Smooth muscle cell (in vitro differentiated cells): Measurements from ENCODE around the gene PEX5L. TPM values are rescaled to one million over a fixed set of nuclear protein-coding genes. Genes with fewer than 3 reads are reported as not detected.

Source experiments
- DNase-seq: peaks from one replicate; lab custom pipeline; 2025; ENCODE audit not compliant: unreplicated experiment; lab: John Stamatoyannopoulos, UW
- H2AFZ ChIP-seq: fragments of 200-600 bp; sonication (generic); 2 replicates; pipeline ENCODE4 v1.6.0; 2016; ENCODE audit warnings: antibody characterized with exemption, low read depth, mild to moderate bottlenecking
- H3F3A ChIP-seq: fragments of 200-600 bp; sonication (generic); 2 replicates; pipeline ENCODE4 v1.6.0; 2017; ENCODE audit warnings: antibody characterized with exemption, low read depth
- H3K27ac ChIP-seq: fragments of 200-600 bp; sonication (generic); 2 replicates; pipeline ENCODE4 v1.5.1; 2016; ENCODE audit warnings: low read depth, mild to moderate bottlenecking
- H3K27me3 ChIP-seq: fragments of 200-600 bp; sonication (generic); 2 replicates; pipeline ENCODE4 v1.6.1; 2016; ENCODE audit warnings: low read depth, mild to moderate bottlenecking
- H3K36me3 ChIP-seq: fragments of 200-600 bp; sonication (generic); 2 replicates; pipeline ENCODE4 v1.5.1; 2016; ENCODE audit warnings: low read depth
- H3K4me1 ChIP-seq: fragments of 200-600 bp; sonication (generic); 2 replicates; pipeline ENCODE4 v1.5.1; 2016; ENCODE audit warnings: low read depth
- H3K4me2 ChIP-seq: fragments of 200-600 bp; sonication (generic); 2 replicates; pipeline ENCODE4 v1.6.0; 2016; ENCODE audit warnings: mild to moderate bottlenecking
- H3K4me3 ChIP-seq: fragments of 200-600 bp; sonication (generic); 2 replicates; pipeline ENCODE4 v1.5.1; 2016; ENCODE audit warnings: mild to moderate bottlenecking
- H3K79me2 ChIP-seq: fragments of 200-600 bp; sonication (generic); 2 replicates; pipeline ENCODE4 v1.6.0; 2016; ENCODE audit warnings: low read depth, mild to moderate bottlenecking
- H3K9ac ChIP-seq: fragments of 200-600 bp; sonication (generic); 2 replicates; pipeline ENCODE4 v1.6.0; 2016; ENCODE audit warnings: low read depth
- H3K9me3 ChIP-seq: fragments of 200-600 bp; sonication (generic); replicated peaks from 2 replicates; pipeline ENCODE4 v1.5.1; 2016; ENCODE audit warnings: low read depth
- H4K20me1 ChIP-seq: fragments of 200-600 bp; sonication (generic); 2 replicates; pipeline ENCODE4 v1.6.0; 2016; ENCODE audit warnings: low read depth
- CTCF ChIP-seq: fragments of 200-600 bp; sonication (generic); IDR thresholded peaks from 2 replicates; pipeline ENCODE4 v1.5.1; 2017; ENCODE audit warnings: borderline replicate concordance, mild to moderate bottlenecking, antibody characterized with exemption; ENCODE audit not compliant: insufficient read depth, poor library complexity, severe bottlenecking
- WGBS: methylation state at CpG from one replicate; pipeline ENCODE4 v1.1.7; 2016; ENCODE audit warnings: low lambda C conversion rate; 5-methylcytosine and 5-hydroxymethylcytosine counted together
- polyA plus RNA-seq: library from polyadenylated mRNA; unstranded; fragments of >200 nt; fragmentation: Nextera tagmentation; extraction: Ambion mirVana; gene quantifications from 2 replicates; pipeline ENCODE4 v1.2.1, GENCODE V29; 2016
- total RNA-seq: library from RNA; depleted of rRNA; stranded (reverse); fragments of >200 nt; gene quantifications from 2 replicates; pipeline ENCODE4 v1.2.3, GENCODE V29; 2014

The PEX5L gene
- total and polyA plus RNA-seq, 2 experiments from 2014 or later: not detected

- no peak overlapping the region for H3K27ac ChIP-seq
- H3K36me3 ChIP-seq: no peaks in the 10 kb centered on the region
- H3K4me3 ChIP-seq: no peak overlapping the region
- H3K79me2 ChIP-seq: no peaks in the 10 kb centered on the region
- no peak for TF ChIP-seq CTCF
- no peaks in the 10 kb centered on the region for H3K9me3 ChIP-seq
- H3K4me2 ChIP-seq: peak overlapping the region; percentile 22
- no peaks in the 10 kb centered on the region for H3F3A ChIP-seq
- no peak for DNase-seq
- 52% methylated on average over 7 of the region's 7 CpGs for WGBS
- H4K20me1 ChIP-seq: no peaks in the 10 kb centered on the region
- no peak overlapping the region for H2AFZ ChIP-seq
- H3K9ac ChIP-seq: no peak overlapping the region
- H3K27me3 ChIP-seq: no peaks in the 10 kb centered on the region
- no peaks in the 10 kb centered on the region for H3K4me1 ChIP-seq
Observed at GRCh38 chr3:179956416-179956830, 80.3 kb downstream of the PEX5L start.

GRCh38 chr3:179955809-179956208, 80.9 kb downstream of the PEX5L start:
- Histone ChIP-seq H3K4me3 (no peak overlapping the region), H3K27me3 (no peaks in the 10 kb centered on the region), H3K9me3 (no peaks in the 10 kb centered on the region), H3K27ac (no peak overlapping the region), H3K36me3 (no peaks in the 10 kb centered on the region), H3K9ac (no peak overlapping the region), H2AFZ (no peak overlapping the region), H3K79me2 (no peaks in the 10 kb centered on the region), H3K4me2 (peak overlapping the region; percentile 22), H4K20me1 (no peaks in the 10 kb centered on the region), H3K4me1 (no peaks in the 10 kb centered on the region), H3F3A (no peaks in the 10 kb centered on the region)
- no peak for TF ChIP-seq CTCF
- DNase-seq: no peak
- WGBS: 23% methylated on average over 3 of the region's 3 CpGs

- H3K4me1 ChIP-seq: no peaks in the 10 kb centered on the region
- H3F3A ChIP-seq: no peaks in the 10 kb centered on the region
- no peak for DNase-seq
- WGBS: 94% methylated on average over 5 of the region's 5 CpGs
- no peak overlapping the region for H2AFZ ChIP-seq
- no peaks in the 10 kb centered on the region for H3K27me3 ChIP-seq
- no peak for TF ChIP-seq CTCF
- H3K4me3 ChIP-seq: no peak overlapping the region
- no peaks in the 10 kb centered on the region for H3K36me3 ChIP-seq
- H3K27ac ChIP-seq: no peak overlapping the region
- no peaks in the 10 kb centered on the region for H4K20me1 ChIP-seq
- no peak overlapping the region for H3K4me2 ChIP-seq
- H3K9me3 ChIP-seq: no peaks in the 10 kb centered on the region
- H3K9ac ChIP-seq: no peak overlapping the region
- no peaks in the 10 kb centered on the region for H3K79me2 ChIP-seq
Observed at GRCh38 chr3:179955286-179955685, 81.5 kb downstream of the PEX5L start.
